ENCODE results near the gene HS3ST3B1.

HS3ST3B1 gene

DNA sequence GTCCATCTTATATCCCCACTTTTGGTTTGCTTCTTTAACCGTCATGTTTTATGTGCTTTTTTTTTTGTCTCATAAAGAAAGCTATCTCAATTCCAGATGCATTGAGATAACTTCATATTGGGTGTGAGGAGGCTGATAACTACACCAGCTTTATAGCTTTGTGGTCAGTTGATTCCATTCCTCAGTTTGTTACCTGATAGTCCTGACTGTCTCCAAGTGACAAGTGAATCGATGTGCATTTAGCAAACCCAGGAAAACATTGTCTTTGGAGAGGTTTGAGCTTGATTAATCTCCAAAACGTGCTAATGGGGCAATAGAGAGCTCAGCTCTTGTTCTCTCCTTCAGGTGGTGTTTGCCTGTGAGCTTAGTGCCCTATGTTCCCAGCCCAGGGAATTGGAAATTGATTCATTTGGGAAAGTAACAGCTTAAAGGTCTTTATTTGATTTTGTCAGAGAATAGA, 22.7 kb downstream of the HS3ST3B1 start:
- no peak for DNase-seq (ENCODE audit: low spot score)
- in situ Hi-C loops (cut with MboI; ENCODE audit: low pct_unique_long_range_greater_than_20kb, low sequenced_read_pairs, unreplicated experiment) = loop anchor here (25.0 kb wide), 1 partner anchor 736 kb away; no protein-coding TSS in a partner anchor
- TF ChIP-seq, protein P1, sequence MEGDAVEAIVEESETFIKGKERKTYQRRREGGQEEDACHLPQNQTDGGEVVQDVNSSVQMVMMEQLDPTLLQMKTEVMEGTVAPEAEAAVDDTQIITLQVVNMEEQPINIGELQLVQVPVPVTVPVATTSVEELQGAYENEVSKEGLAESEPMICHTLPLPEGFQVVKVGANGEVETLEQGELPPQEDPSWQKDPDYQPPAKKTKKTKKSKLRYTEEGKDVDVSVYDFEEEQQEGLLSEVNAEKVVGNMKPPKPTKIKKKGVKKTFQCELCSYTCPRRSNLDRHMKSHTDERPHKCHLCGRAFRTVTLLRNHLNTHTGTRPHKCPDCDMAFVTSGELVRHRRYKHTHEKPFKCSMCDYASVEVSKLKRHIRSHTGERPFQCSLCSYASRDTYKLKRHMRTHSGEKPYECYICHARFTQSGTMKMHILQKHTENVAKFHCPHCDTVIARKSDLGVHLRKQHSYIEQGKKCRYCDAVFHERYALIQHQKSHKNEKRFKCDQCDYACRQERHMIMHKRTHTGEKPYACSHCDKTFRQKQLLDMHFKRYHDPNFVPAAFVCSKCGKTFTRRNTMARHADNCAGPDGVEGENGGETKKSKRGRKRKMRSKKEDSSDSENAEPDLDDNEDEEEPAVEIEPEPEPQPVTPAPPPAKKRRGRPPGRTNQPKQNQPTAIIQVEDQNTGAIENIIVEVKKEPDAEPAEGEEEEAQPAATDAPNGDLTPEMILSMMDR (IDR thresholded peaks at IDR 0.05; ENCODE audit: extremely low read depth, insufficient read depth, missing control alignments) = no peak

DNA sequence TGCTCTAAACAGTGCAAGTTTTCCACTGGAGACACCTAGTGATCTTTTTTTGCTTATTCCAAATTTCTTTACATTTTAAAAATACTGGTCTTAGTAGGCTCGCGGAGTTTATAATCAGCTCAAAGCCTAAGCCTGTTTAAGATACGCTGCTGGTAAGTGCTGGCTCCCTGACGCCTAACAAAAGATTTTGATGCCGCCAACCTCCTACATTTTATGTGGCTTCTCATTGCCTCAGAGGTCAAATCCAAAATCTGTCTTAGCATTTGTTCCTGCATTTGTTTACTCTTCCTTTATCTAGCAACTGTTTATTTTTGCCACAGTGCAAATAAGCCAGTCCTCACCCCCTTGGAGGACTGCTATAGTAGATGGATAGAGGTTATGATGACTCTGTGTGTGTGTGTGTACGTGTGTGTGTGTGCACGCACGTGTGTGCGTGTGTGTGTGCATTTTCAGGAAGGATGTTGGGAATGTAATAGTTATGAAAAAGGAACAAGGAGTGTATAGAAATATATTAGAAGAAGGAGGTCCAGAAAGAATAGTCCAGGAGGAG, 24.8 kb downstream of the HS3ST3B1 start:
- in situ Hi-C loops (cut with MboI; ENCODE audit: low pct_unique_long_range_greater_than_20kb, low sequenced_read_pairs, unreplicated experiment) = no loop called here
- DNase-seq (ENCODE audit: low spot score) = no peak
- TF ChIP-seq, protein P1 (IDR thresholded peaks at IDR 0.05; ENCODE audit: extremely low read depth, insufficient read depth, missing control alignments) = no peak

DNA sequence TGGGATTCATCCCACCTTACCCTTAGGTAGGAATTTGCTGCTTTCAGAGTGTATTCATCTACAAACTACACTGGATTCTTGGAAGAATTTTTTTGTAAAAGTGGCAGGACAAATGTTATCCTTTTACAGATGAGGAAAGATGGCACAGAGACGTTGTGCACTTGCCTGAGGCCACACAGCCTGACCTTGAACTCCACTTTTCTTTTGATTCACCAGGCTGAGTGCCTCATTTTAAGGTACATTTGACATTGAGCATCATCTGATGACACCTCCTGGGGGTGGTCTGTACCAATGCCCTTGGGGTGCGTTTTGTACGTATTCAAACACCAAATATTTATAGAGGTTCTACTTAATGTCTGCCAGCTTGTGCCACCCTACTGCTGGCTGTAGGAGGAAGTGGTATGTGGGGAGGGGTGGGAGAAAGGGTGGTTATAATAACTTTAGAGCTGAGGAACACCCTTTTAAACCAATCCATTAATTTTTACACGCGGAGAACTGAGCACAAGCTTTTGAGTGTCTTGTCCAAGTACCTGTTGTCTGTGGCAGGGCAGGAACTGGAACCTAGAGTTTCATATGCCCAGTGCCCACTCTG, 29.1 kb downstream of the HS3ST3B1 start:
- in situ Hi-C loops (cut with MboI; ENCODE audit: low pct_unique_long_range_greater_than_20kb, low sequenced_read_pairs, unreplicated experiment) = no loop called here
- TF ChIP-seq, protein P1 (IDR thresholded peaks at IDR 0.05; ENCODE audit: extremely low read depth, insufficient read depth, missing control alignments) = no peak
- DNase-seq (ENCODE audit: low spot score) = no peak

DNA sequence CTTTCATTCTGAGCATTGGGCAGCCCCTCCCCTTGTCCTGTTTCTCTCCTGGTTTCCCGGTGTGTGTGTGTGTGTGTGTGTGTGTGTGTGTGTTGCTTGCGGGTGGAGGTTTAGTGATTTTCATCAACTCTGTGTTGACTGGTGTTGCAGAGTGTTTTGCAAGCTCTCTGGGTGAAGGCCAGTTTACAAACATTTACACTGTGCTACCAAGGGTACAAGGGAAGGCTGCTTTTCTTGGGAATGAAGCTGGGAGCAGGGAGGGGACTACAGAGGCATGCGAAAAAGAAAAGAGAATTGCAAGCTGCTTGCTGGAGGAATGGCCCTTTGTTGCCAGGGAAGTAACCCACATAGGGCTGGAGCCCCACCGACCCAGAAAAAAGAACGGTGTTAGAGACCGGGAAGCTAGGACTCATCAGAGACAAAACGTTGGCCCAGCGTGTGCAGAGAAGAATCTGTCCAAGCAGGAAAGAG, 29.6 kb downstream of the HS3ST3B1 start:
- in situ Hi-C loops (cut with MboI; ENCODE audit: low pct_unique_long_range_greater_than_20kb, low sequenced_read_pairs, unreplicated experiment) = no loop called here
- TF ChIP-seq, protein P1 (IDR thresholded peaks at IDR 0.05; ENCODE audit: extremely low read depth, insufficient read depth, missing control alignments) = no peak
- DNase-seq (ENCODE audit: low spot score) = no peak

DNA sequence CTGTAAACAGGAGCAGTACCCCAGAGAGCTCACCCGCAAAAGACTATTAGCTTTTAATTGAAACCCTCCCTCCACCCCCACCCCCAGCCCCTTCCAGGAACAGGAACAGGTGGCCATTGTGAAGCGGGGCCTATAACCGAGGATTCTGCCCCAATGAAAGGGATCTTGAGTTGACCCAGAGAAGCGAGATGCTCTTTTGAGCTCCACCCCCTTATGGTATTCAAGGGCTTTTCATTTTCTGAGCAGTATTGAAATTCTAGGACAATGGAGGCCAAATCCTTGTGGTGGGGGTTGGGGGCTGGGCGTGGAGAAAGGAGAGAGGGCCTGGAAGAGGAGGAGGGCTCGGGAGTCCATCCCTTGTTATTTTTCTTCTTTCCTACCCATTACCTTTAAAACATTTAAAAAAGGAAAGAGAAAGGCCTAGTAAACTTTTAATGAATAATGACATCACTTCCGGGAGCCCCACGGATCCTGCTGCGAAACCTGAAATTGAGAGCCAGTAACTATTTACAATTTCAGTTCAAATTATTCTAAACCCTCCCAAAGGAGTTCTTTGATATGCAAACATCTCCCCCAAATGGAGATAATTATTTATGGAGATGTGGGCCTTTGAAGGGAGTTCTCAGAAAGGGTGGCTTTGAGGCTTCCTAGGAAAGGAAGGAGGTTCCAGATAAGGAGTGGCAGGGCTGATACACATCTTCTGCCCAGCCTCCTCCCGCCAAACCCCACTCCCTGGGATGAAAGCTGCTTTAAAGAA, 30.5 kb downstream of the HS3ST3B1 start:
- in situ Hi-C loops (cut with MboI; ENCODE audit: low pct_unique_long_range_greater_than_20kb, low sequenced_read_pairs, unreplicated experiment) = no loop called here
- TF ChIP-seq, protein P1 (IDR thresholded peaks at IDR 0.05; ENCODE audit: extremely low read depth, insufficient read depth, missing control alignments) = no peak
- no peak for DNase-seq (ENCODE audit: low spot score)

GRCh38 chr17:14331982-14332298, 31.1 kb downstream of the HS3ST3B1 start:
- no peak for DNase-seq (ENCODE audit: low spot score)
- TF ChIP-seq, protein P1 (IDR thresholded peaks at IDR 0.05; ENCODE audit: extremely low read depth, insufficient read depth, missing control alignments) = no peak
- in situ Hi-C loops (cut with MboI; ENCODE audit: low pct_unique_long_range_greater_than_20kb, low sequenced_read_pairs, unreplicated experiment) = no loop called here
